Activated CD8-positive, alpha-beta memory T cell treated with anti-CD3 and anti-CD28 coated beads, Interleukin-2, amount 50 U/mL, for 24 hours (primary cell): ENCODE measurements around the gene SLC9C2.
"Not testable (repeated sequence)": the region's sequence is repeated elsewhere in the genome, so short reads cannot be mapped to it uniquely, and the experiment has no call there.

ENCODE experiments used
- DNase-seq: peaks from one replicate; pipeline ENCODE4 v3.0.0-alpha.2; 2020; ENCODE audit errors: extremely low read depth

The SLC9C2 gene

GRCh38 chr1:173603056-173603591, at the start of gene SLC9C2:
TSS of gene SLC9C2 (minus strand) at chr1:173603072. CDS start at chr1:173601776, 1,296 bp downstream.
- no peak for DNase-seq

GRCh38 chr1:173648880-173649605, 46.2 kb upstream of the SLC9C2 start:
- DNase-seq = no peak

GRCh38 chr1:173646656-173647055, 43.8 kb upstream of the SLC9C2 start:
- no peak for DNase-seq

GRCh38 chr1:173642450-173643139, 39.7 kb upstream of the SLC9C2 start:
- DNase-seq = not testable (repeated sequence)

- no peak for DNase-seq
Measured at GRCh38 chr1:173639102-173639501, 36.2 kb upstream of the SLC9C2 start.

GRCh38 chr1:173638043-173639021, 35.5 kb upstream of the SLC9C2 start:
- no peak for DNase-seq

GRCh38 chr1:173637236-173638042, 34.6 kb upstream of the SLC9C2 start:
- not testable (repeated sequence) for DNase-seq

GRCh38 chr1:173635116-173635515, 32.2 kb upstream of the SLC9C2 start, which contains the start of gene TEX50:
TSS of gene TEX50 (plus strand) at chr1:173635338. CDS start at chr1:173635522, 184 bp downstream.
- no peak for DNase-seq

GRCh38 chr1:173628888-173629287, 26.0 kb upstream of the SLC9C2 start:
- DNase-seq = no peak

- no peak for DNase-seq
Measured at GRCh38 chr1:173627269-173627668, 24.4 kb upstream of the SLC9C2 start.

- DNase-seq = no peak
Measured at GRCh38 chr1:173616859-173617258, 14.0 kb upstream of the SLC9C2 start.

- DNase-seq = not testable (repeated sequence)
Measured at GRCh38 chr1:173613086-173613485, 10.2 kb upstream of the SLC9C2 start.

GRCh38 chr1:173608503-173609216, 5.8 kb upstream of the SLC9C2 start:
- DNase-seq = no peak

GRCh38 chr1:173601588-173601987, 1.3 kb downstream of the SLC9C2 start:
- DNase-seq = no peak

- DNase-seq = no peak
Measured at GRCh38 chr1:173596097-173596825, 6.6 kb downstream of the SLC9C2 start.

- DNase-seq = not testable (repeated sequence)
Measured at GRCh38 chr1:173591138-173591537, 11.7 kb downstream of the SLC9C2 start.

- DNase-seq = no peak
Measured at GRCh38 chr1:173590557-173590956, 12.3 kb downstream of the SLC9C2 start.

- no peak for DNase-seq
Measured at GRCh38 chr1:173581383-173582079, 21.3 kb downstream of the SLC9C2 start.

- no peak for DNase-seq
Measured at GRCh38 chr1:173580658-173581057, 22.2 kb downstream of the SLC9C2 start.
